IPS-15b (cell line): ENCODE results near the gene SMTNL2.
A peak's percentile ranks its signal among the peaks of the same experiment; 100 is the strongest.

Experiments
- H3K27me3 ChIP-seq: one replicate; pipeline ENCODE4 v1.6.1; 2013; ENCODE audit warnings: low read length; ENCODE audit not compliant: control insufficient read depth, insufficient read depth
- H3K36me3 ChIP-seq: one replicate; pipeline ENCODE4 v1.6.1; 2013; ENCODE audit warnings: low read length; ENCODE audit not compliant: control insufficient read depth, insufficient read depth
- H3K4me1 ChIP-seq: one replicate; pipeline ENCODE4 v1.6.1; 2013; ENCODE audit warnings: mild to moderate bottlenecking, low read length; ENCODE audit not compliant: control insufficient read depth, insufficient read depth
- H3K4me3 ChIP-seq: one replicate; pipeline ENCODE4 v1.5.1; 2013; ENCODE audit warnings: low read depth, low read length
- H3K9ac ChIP-seq: one replicate; pipeline ENCODE4 v1.6.1; 2013; ENCODE audit warnings: low read depth, mild to moderate bottlenecking, low read length
- H3K9me3 ChIP-seq: one replicate; pipeline ENCODE4 v1.6.1; 2013; ENCODE audit warnings: mild to moderate bottlenecking, low read length; ENCODE audit not compliant: control insufficient read depth, insufficient read depth

SMTNL2 gene

DNA sequence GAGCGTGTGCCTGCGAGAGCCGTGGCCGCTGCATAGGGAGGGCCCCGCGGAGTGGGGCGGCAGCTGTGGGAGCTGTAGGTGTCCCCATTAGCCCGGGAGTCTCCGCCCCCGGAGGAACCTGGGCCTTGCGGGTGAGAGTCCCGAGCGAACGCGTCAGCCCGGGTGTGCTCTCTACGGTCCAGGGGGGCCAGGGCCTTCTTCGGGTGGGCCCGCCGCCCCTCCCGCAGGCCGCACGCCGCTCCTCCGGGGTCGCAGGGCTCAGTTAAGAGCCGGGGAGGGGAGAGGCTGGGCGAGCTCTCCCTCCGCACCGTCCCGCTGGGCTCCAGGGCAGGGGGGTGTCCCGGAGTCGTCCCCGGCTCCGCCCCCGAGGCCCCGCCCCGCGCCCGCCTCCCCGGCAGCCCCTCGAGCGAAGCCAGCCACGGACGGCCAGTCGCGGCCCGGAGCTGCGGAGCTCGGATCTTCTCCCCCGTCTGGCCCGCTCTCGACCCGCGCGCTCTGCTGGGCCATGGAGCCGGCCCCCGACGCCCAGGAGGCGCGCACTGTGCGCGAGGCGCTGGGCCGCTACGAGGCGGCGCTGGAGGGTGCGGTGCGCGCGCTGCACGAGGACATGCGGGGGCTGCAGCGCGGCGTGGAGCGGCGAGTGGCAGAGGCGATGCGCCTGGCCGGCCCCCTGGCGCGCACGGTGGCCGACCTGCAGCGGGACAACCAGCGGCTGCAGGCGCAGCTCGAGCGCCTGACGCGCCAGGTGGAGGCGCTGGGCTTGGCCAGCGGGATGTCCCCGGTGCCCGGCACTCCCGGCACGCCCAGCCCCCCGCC is at the start of gene SMTNL2:
TSS of gene SMTNL2 (plus strand) at position 429 of the 816 bp plus-strand sequence. CDS start at position 506, 77 bp downstream.
- peaks cover 27% of the 10 kb centered on the region for H3K27me3 ChIP-seq
- peaks cover 4% of the 10 kb centered on the region for H3K4me1 ChIP-seq
- peak within 1 kb of the TSS; percentile 68 for H3K4me3 ChIP-seq

DNA sequence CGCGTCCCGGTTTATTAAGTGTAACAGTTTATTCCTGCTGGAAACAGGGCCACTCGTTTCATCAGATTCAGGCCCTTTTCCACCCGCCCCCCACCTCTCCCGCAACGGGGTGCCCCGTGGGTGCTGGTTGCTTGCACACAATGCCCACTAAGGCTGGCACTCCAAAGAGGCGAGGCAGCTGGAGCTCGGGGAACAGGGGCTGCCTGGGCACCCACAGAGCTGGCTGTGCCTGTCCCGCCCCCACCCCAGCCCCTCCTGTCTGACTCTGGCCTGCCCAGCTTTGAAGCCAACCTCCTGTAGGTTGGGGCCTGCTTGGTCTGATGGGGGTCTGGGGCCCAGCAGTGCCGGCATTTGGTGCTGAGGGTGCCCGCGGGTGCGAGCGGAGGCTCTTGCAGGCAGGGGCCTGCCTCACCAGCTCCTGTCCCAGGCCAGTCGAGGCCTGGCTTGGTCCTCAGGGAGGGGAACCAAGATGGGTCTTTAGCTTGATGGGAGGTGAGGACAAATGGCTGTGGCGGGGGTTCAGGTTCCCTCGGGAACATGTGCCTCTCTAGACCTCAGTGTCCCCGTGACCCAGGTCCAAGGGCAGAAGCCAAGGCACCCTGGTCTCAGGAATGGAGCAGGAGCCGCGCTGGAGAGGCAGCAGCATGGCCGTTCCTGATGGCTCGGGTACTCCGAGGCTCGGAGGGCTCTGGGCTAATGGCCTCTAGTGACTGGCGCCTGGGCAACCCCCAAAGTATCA is 49.2 kb upstream of the SMTNL2 start:
- peaks cover 25% of the 10 kb centered on the region for H3K36me3 ChIP-seq
- no peaks in the 10 kb centered on the region for H3K9me3 ChIP-seq
- no peak overlapping the region for H3K4me3 ChIP-seq
- H3K4me1 ChIP-seq, result peaks cover 2% of the 10 kb centered on the region
- no peaks in the 10 kb centered on the region for H3K27me3 ChIP-seq
- no peak overlapping the region for H3K9ac ChIP-seq

More for the DNA sequence above, at the start of gene SMTNL2:
- Histone ChIP-seq H3K36me3 (no peaks in the 10 kb centered on the region), H3K9me3 (no peaks in the 10 kb centered on the region), H3K9ac (no peak within 1 kb of the TSS)

DNA sequence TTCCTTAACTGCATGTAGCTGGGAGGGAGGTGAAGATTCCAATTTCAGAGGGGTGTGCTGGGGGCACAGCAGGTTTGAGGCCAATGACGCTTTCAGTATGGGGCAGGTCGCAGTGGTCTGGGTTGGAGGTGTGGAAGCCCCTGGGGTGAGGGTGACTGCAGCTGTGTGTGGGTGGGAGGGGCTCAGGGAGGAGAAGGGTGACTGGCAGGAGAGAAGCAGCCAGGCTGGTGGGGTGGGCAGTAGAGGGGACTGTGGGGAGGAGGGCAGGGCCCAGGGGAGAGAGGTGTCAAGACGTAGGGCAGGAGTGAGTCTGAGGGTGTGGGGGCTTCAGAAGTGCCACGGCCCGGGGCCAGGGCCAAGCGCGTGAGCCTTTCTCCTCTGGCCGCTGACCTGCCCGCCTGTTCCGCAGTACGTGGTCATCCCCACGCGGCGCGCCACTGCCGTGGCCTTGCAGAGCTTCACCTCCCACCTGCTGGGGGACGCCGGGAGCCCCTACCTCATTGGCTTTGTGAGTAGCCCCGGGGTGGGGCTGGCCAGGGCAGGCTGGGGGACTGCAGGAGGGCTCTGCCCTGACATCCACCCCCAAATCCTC is 48.6 kb upstream of the SMTNL2 start:
- peaks cover 32% of the 10 kb centered on the region for H3K36me3 ChIP-seq
- H3K4me1 ChIP-seq, result peaks cover 2% of the 10 kb centered on the region
- H3K4me3 ChIP-seq, result no peak overlapping the region
- H3K27me3 ChIP-seq, result no peaks in the 10 kb centered on the region
- no peaks in the 10 kb centered on the region for H3K9me3 ChIP-seq
- no peak overlapping the region for H3K9ac ChIP-seq

DNA sequence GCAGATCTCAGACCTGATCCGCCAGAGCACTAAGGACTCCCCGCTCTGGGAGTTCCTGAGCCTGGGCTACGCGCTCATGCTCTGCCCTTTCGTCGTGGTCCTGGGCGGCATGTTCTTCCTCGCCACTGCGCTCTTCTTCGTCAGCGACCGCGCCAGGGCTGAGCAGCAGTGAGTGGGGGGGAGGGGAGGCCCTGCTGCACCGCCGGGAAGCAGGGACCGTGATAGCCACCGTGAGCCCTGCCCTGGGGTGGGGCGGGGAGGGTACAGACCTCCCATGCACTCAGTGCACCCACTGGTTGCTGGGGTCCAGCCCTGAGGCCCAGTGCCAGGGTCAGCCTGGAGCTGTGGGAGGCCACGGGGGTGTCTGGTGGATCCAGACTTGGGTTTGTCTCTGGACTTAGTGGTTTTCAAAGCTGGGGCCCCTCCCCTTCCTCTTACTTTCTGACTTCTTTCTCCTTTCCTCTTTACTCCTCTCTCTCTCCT is 48.0 kb upstream of the SMTNL2 start:
- peaks cover 37% of the 10 kb centered on the region for H3K36me3 ChIP-seq
- no peaks in the 10 kb centered on the region for H3K9me3 ChIP-seq
- peak overlapping the region; percentile 18 for H3K4me3 ChIP-seq
- H3K9ac ChIP-seq, result no peak overlapping the region
- H3K27me3 ChIP-seq, result no peaks in the 10 kb centered on the region
- H3K4me1 ChIP-seq, result peaks cover 2% of the 10 kb centered on the region

DNA sequence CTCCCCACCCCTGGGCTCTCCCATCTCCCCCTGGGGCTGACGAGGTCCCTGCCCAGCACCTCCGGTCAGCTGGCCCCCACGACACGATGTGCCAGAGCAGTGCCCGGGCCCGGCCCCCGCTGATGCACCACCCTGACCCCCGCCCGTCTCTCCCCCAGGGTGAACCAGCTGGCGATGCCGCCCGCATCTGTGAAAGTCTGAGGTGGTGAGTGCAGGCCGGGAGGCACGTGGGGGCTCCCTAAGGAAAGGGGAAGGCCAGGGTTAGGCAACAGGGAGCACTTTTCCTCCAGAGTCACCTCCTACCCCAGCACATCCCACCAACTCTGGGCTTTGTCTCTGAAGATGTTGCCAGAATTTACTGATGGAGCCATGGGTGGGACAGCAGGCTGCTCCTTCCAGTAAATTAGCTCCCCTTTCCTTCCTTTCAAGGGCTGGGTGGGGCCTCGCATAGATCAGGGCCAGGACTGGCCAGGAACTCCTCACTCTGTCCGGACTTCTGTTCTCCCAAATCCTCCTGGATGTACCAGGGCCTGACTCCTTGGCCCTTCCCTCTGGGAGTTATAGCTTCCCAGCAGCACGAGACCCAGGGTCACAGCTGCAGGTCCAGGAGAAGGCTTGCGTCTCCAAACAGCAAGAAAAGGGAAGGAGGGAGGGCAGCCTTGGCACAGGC is 47.5 kb upstream of the SMTNL2 start:
- Histone ChIP-seq H3K36me3 (peaks cover 43% of the 10 kb centered on the region), H3K4me3 (no peak overlapping the region), H3K4me1 (peaks cover 2% of the 10 kb centered on the region), H3K9ac (no peak overlapping the region), H3K27me3 (no peaks in the 10 kb centered on the region), H3K9me3 (no peaks in the 10 kb centered on the region)

DNA sequence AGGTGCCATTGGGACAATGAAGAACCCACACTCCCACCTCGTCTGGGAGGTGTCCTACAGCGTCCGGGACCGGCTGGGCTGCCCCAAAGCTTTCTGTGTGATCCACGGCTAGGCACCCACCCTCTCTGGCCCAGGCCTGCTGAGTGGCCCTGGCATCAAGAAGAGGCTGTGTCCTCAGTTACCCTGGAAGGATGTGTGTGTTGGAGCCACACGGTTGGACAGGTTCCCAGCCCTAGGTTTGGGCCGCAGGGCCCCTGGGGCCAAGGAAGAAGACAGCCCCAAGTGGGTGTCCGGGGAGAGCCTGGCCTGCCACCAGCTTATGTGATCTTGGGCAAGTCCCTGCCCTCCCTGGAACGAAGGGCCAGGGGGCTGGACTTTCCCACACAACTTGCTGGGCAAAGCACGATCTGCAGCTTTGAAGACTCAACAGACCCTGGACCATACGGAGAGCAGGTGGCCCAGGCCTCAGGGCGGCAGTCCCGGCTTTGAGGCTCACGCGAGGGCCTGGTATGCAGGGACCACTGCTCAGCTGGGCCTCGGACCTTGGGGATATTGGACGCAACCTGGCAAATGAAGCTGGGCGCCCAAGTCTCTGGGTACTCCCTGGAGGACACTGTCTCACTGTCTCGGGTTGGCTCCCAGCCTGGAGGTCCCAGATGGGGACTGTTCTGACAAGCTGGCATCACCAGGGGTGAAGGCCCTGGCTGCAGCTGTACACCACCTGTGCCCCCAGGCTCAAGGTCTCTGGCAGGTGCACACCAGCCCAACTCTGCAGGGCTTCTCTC is 46.7 kb upstream of the SMTNL2 start:
- Histone ChIP-seq H3K9ac (no peak overlapping the region), H3K9me3 (no peaks in the 10 kb centered on the region), H3K4me3 (no peak overlapping the region), H3K27me3 (no peaks in the 10 kb centered on the region), H3K4me1 (peaks cover 2% of the 10 kb centered on the region), H3K36me3 (peaks cover 51% of the 10 kb centered on the region)

DNA sequence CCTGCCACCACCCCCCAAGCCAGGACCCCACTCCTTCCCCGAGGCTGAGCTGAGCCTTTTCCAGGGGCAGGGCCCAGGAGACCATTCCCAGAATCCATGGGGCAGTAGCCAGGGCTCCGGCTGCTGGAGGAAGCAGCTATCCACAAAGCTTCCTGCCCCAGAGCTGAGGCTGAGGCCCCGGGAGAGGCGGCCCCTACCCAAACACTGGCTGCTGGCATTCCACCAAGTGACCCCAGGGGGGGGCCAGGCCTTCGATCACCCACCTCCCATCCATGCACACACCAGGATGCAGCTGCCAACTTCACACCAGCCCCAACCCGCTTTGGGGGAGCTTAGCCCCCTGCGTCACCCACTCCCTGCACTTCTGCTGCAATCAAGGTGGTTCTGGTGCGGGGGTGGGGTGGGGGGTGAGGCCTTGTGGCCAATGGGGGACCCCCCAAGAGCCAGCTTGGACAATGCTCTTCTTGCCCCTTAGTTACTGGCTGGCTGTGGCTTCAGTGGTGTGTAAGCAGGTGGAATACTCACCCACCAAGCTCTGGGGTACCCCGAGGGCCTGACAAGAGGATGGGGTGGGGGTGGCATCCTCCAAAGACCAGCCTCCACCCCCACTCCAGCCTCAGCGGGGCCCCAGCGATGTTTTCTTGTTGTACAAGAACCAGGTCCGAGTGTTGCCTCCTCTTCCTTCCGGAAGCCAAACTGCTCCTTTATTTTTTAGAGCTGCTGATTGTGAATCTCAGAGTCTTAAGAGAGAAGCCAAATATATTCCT is 45.9 kb upstream of the SMTNL2 start:
- no peak overlapping the region for H3K9ac ChIP-seq
- no peaks in the 10 kb centered on the region for H3K27me3 ChIP-seq
- H3K9me3 ChIP-seq, result no peaks in the 10 kb centered on the region
- no peak overlapping the region for H3K4me3 ChIP-seq
- peaks cover 58% of the 10 kb centered on the region for H3K36me3 ChIP-seq
- H3K4me1 ChIP-seq, result peaks cover 2% of the 10 kb centered on the region

DNA sequence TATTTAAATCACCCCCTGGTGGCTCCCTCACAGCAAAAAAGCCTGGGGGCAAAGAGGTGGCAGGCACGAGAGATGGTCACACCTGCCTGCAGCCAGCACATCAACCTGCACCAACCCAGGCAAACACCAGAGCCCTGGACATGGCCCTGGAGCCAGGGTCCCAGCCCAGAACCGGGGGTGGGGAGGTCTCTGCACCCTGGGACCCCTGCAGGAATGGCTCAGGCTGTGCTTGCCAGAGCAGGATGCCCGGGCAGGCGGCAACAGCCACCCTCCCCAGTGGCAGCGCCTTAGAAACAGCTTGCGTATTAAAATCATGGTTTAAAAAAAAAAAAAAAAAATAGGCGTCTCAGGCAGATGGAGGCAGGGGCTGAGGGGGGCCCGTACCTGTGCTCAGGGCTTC is 45.3 kb upstream of the SMTNL2 start:
- H3K4me3 ChIP-seq, result no peak overlapping the region
- H3K36me3 ChIP-seq, result peaks cover 65% of the 10 kb centered on the region
- no peaks in the 10 kb centered on the region for H3K9me3 ChIP-seq
- peaks cover 2% of the 10 kb centered on the region for H3K4me1 ChIP-seq
- H3K27me3 ChIP-seq, result no peaks in the 10 kb centered on the region
- H3K9ac ChIP-seq, result no peak overlapping the region

DNA sequence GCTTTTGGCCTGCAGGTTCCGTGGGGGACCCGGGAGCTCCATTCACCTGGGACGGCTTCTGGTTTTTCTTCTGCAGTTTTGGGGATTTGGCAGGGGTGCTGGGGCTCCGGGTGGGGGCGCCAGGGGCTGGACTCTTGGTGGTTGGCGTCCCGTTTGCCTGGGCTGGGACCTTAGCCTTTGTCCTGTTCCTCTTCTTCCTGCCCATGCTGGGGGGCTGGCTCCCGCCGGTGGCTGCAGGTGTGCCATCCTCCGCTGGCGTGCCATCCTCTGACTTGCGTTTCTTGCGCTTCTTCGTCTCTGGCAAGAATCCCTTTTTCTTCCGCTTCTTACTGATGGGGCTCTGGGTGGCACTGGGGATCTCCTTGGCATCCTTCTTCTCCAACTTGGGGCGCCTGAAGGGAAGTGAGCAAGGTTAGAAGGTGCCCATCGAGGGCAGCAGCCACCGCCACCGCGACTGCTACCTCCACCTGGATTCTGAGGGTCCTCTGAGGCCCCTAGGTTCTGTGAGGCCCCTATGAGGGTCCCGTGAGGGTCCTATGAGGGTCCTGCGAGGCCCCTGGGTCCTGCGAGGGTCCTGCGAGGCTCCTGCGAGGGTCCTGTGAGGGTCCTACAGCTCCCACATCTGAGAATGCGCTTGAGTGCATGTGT is 44.6 kb upstream of the SMTNL2 start:
- Histone ChIP-seq H3K4me1 (peaks cover 2% of the 10 kb centered on the region), H3K9ac (no peak overlapping the region), H3K27me3 (no peaks in the 10 kb centered on the region), H3K36me3 (peaks cover 71% of the 10 kb centered on the region), H3K4me3 (no peak overlapping the region), H3K9me3 (no peaks in the 10 kb centered on the region)

DNA sequence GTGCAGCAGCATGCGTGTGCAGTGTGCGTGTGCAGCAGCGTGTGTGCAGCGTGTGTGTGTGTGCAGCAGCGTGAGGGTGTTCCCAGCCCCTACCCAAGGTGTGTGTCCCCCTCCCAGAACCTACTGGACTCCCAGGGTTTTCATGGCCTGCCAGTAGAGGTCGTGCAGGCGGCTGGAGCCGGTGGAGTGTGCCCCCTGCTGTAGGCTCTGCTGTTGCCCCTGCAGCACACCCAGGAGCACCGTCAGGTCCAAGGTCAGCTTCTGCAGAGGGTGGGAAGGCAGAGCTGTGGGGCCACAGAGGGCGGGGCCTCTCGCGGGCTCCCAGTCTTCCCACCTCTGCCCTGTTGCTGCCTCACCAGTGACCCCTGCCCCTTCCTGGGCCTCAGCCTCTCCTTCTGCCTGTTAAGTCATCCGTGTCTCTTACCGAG is 44.1 kb upstream of the SMTNL2 start:
- no peaks in the 10 kb centered on the region for H3K9me3 ChIP-seq
- no peak overlapping the region for H3K4me3 ChIP-seq
- no peak overlapping the region for H3K9ac ChIP-seq
- H3K27me3 ChIP-seq, result no peaks in the 10 kb centered on the region
- peaks cover 2% of the 10 kb centered on the region for H3K4me1 ChIP-seq
- H3K36me3 ChIP-seq, result peaks cover 76% of the 10 kb centered on the region
